GM18868 (cell line): ENCODE results near the gene GSTO2.

Experiments
- ATAC-seq: cut with Tn5 transposase; IDR thresholded peaks from one replicate; pipeline ENCODE4 v1.9.1; 2021; ENCODE audit warnings: mild to moderate bottlenecking, moderate library complexity; ENCODE audit not compliant: unreplicated experiment

GSTO2 gene

DNA sequence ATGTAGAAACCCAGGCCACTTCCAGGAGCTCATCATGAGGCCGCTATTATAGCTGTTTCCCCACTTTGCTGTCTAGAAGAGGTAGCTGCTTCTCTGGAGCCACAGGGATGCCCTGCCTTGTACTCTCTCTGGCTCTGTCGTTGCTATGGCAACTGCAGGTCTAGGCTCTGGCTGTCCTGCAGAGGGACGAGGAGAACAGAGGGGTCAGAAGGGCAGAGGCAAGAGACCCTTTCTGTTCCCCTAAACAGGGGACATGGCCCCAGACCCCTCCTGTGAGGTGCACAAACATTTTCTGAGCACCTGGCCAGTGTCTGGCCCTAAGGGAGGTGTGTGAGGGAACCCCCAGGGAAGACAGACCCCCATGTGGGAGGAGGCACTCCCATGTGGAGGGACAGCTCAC, 37.9 kb downstream of the GSTO2 start:
- no peak for ATAC-seq

DNA sequence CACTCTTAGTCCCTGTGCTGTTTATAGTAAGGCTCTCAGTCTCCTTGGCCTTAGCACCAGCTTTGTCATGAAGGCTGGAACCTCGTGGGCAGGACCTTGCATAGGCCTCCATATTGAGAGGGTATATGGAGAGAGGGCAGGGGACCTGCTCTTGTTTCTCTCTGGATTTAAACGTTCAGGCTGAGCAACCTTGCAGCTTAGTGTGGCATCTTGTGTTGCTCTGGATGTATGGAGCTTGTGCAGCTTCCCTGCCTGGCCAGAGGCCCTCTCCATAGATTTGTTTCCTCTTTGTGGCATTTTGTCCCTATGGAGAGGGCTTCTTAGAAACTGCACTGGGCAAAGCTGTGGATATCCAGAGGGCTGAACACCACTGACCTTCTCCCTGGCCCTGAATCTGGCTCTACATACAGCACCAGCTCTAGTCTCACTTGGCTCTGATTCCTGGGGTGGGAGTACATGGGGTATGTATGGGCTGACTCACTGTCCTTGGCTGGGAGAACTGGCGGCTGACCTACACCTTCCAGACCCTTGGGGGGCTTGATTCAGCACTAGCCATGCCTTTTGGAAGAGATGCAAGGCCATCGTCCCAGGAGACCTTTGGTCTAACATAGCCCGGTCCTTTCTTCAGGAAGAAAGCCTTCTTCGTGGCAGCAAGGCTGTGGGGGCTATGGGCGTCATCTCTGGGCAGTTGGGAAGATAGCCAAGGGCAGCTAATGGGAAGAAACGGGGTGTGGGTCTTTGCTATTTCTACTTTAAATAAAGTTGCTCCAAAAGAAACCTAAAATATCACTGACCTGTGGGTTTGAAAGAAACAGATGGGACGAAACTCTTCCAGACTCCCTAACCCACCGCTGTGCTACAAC, 38.8 kb downstream of the GSTO2 start:
- no peak for ATAC-seq

DNA sequence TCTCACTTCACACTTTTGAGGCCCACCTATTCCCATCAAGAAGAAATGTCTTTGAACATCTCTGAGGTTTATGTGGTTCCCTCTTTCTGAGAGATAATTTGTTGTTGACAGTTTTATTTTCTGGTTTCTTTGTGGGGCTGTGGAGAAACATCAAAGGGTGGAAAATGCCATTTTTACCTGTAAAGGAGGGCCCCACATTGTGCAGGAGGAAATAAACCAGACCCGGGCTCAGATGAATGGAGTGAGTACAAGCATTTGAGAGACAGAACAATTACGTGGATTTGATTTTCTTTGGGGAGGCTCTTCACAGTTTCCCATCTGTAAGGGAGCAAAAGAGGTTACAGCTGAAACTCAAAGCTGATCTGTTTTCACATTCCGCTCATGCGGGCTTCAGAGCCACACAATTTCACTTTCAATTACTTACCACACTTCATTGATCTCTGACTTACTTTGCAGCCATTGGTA, 39.5 kb downstream of the GSTO2 start:
- ATAC-seq = peak; percentile 77

DNA sequence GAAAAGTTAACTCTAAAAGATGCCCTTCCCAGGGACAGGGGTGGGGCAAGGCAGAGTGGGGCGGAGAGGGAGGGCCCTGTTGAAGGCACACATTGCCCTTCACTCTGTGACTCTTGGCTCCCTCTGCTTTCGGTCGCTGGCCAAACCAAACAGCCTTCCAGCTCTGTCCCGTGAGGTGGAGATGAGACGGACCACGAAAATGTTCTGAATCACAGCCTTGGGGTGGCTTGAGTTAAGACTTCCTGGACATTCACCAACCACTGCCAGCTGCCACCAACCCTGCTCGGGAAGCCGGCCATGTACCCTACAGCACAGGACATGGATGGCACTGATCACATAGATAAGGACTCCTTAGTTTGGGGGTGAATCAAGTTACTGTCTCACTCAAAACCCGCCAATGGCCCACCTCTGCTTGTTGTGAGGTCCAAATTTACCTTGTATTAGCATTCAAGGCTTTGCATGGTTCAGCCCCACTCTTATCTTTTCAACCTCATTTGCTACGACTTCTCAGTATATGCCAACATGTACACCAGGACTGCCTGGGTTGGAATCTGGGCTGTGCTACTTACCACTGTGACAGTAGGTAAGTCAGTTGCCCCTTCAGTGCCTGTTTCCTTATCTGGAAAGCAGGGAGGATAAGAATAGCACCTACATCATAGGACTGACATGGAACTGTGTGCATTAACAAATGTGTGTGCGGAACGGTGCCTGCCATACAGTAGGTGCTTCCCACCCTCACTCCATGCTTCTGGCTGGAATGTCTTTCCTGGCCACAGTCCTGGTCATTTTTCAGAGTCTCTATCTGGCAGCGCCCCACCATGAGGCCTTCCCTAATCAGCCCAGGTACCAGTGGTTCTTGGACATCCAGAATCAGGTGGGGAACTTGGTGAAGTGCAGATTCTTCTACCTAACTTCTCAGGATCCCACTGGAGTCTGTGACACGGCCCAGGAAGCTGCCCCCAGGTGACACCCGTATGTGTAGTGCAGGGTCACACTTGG, 41.3 kb downstream of the GSTO2 start:
- ATAC-seq = no peak

DNA sequence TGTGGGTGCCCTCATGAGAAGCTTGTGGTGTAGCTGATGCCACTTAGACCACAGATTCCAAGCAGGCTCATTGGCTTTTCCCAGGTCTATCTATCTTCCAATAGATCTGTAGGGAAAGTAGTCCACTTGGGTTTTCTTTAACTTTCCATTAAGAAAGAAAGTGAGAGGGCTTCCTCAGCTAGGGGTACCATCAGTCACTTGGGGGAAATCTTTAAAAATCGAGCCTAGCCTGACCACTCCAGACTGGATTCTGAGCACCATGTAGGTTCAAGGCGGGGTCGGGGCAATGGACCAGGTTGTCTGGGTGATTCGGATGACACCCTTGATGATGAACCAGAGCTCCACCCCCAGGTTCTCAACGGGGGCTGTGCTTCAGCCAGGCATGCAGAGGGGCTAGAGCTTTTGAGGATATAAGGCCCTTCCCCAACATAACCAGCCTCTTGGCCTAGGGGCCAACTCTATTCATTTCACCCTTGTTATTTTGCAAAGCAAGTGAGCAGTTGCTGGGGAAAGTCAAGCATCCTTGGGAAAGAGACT, 42.3 kb downstream of the GSTO2 start:
- no peak for ATAC-seq

DNA sequence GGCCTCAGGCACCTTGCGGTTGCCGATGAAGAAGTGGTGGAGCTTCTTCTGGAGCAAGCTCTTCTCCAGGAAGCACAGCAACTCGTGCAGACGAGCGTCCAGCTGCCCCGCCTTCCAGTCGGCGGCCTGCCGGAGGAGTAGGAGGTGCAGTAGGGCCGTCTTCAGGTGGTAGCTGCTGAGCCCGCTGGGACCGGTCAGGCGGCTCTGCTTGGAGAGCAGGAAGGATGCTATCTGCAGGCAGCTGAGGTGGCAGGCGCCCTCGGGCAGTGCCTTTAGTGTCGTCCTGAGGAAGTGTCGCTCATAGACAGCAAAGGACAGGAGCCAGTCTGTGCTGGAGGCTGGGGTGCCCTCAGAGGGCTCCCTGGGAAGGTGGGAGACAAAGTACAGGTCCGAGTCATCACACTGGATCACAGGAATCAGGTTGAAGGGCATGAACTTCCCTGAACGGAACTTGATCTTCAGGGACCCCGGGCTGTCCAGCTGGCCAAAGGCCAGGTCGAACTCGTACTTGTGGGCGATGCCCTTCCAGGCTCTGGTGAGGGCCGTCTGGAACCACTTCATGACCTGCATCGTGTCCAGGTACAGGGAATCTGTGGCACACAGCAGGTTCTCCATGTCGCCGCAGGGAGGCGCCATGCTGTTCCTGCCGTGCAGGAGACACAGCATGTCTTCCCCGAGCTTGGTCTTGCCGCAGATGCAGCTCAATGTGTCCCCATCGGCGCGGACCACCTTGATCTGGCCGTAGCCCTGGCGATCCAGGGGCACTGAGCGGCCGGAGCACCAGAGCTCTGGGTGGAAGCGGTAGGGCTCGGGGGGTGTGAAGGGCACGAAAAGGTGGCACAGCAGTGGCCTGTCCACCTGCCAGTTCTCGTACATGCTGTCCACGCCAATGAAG, 45.9 kb downstream of the GSTO2 start:
- no peak for ATAC-seq

DNA sequence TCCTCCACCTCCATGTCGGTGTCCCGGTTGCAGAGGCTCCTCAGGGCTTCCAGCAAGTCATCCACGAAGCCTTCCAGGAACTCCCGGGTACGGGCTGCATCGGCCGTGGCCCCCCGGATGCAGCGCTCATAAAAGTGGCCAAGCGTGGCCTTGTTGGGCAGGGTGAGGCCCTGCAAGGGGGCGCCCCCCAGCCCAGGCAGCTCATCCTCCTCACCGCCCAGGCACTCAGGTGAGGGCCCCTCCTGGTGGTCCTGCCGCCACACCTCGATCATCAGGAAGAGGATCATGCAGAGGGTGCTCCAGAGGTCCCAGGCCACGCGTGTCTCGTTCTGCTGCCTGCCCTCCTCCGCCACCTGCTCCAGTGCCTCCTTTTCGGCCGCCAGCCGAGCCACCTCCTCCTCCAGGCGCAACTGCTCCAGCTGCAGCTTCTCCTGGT, 46.5 kb downstream of the GSTO2 start:
- no peak for ATAC-seq

DNA sequence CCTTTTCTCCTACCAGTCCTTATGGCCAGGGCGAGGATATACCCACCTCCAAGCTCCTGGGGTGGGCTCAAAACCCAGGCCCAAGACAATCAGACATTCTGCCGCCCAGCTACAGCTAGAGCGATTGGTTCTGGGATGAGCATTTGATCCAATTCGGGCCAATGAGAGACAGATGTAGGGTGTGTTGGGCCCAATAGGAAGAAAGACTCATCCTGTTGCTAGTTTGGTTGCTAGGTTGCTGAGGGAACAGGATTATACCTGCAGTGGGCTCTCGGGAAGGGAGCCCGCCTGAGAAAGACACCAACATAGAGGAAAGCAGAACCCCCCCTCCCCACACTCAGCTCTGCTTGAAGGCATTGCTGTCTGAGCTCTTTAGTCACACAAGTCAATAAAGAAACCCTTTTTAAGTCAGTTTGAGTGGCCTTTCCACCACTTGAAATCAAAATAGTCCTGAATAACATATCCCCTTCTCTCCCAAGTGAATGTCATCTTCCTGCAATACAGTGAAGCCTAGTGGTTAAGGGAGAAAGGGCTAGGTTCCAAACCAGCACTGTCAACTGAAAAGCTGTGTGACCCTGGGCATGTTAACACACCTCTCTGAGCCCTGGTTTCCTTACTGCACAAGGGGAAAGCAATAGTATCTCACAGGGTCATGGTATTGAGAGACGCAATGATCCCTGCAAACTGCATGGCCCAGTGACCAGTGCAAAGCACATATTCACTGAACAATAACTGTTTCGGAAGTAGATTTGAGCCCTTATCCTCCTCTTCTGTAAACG, 47.5 kb downstream of the GSTO2 start:
- no peak for ATAC-seq

DNA sequence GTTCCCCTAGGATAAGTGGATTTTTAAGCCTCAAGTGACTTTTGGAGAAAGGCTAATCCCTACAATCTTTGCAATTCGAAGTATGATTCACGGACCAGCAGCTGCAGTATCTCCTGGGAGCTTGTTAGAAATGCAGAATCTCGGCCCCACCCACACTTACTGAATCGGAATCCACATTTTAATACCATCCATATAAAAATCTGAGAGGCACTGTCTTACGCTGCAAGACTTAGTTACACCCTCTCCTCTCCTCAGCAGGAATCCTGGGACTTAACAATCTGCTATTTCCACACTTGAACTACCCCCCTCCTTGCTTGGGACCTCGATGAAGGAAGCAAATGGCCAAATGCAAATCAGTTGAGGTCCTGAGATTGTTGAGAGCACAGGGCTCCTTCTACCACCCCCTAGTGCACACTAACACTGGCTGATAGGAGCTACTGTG, 48.3 kb downstream of the GSTO2 start:
- no peak for ATAC-seq

DNA sequence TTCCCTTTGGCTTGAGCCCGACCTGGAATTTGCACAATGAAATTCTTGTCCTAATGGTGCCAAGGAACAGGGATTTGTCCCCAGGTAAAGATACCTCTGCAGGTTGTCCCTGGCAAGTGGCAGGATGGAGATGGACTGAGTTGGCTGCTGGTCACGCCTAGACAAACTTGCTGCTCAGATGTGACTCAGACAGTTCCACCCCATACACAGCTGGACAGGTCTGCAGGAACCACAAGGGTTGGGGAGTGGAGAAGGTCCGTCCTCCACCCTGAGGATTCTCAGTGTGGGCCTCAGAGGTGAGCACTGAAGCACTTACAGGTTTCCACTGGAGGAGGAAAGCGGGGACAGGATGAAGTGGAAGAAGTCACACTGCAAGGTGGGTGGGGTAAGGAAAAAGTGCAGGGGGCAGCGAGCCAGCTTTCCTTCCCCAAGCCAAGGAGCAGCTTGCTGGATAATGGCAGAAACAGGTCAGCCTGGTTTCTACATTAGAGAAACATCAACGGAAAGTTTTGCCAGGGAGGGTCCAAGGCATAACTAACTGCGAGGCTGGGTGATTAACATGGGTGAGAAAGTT, 48.8 kb downstream of the GSTO2 start:
- ATAC-seq = no peak

DNA sequence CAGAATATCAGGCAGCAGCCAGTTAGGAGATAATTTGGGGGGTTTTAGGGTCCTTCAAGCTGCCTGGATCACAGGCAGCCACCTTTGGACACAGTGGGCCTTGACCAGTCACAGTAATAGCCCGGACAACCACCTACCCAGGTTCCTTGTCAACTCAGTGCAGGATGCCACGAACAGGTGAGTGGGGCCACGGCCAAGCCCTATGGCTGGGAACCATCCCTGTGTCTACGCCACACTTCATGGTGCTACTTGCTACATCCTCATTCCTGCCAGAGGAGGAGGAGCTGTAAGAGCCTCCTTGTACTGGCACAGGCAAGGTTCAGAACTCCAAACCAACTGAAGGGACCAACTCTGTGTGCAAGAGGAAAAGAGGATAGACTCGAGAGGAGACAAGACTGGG, 49.3 kb downstream of the GSTO2 start:
- no peak for ATAC-seq

DNA sequence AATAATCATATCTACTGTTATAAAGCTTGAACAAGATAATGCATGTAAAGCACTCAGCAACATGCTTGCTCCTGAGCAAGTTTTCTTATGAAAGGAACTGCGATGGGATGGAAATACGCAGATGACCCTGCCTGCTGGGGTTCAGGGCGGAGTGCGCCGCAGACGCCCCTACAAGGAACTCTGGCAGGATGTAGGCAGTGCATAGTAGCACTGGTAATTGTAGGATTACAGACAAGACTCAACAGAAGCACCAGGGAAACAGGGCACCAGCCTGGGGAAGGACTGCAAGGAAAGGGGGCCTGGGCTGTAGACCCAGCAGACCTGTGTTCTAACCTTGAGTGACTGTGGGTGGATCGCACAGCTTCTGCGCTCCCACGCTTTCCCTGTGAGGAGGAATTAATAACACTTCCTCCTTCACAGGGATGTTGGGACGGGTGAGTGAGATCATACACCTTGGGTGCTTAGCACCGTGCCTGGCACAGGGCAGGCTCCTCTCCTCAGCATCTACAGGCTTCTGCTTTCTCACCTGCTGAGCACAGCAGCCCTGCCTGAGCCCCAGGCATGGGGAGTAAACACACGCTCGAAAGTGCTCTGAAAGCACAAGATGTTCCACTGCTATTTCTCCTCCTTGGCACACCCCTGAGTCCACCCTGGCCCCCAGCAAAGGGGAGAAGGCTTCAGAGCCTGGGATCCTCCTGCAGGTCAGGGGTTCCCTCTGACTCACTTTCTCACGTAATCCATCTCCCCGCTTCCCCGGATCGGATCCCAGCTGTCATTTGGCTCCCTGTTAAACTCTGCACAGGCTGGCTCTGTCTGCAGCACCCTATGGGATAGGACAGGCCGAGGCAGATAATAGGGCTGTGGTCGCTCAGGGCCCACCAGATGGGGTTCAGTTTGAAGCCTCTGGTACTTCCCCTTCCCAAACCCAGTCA, 50.1 kb downstream of the GSTO2 start:
- ATAC-seq = no peak

DNA sequence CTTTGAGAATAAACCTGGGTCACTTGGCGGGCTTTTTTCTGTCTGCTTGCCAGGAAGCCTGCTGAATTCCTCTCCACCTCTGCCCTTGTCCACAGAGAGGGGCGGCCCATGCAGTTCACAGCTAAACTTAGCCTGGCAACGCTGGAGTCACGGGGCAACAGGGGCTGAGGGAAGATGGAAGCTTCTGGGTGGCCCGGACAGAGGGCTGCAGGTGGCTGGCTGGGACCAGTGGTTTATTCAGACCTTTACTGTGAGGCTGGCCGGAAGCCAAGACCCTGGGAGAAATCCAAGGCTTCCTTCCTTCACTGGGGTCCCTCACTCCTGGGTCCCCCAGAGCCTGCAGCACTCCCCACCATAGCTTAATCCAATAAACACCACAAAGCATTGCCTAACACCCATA, 52.2 kb downstream of the GSTO2 start:
- no peak for ATAC-seq

DNA sequence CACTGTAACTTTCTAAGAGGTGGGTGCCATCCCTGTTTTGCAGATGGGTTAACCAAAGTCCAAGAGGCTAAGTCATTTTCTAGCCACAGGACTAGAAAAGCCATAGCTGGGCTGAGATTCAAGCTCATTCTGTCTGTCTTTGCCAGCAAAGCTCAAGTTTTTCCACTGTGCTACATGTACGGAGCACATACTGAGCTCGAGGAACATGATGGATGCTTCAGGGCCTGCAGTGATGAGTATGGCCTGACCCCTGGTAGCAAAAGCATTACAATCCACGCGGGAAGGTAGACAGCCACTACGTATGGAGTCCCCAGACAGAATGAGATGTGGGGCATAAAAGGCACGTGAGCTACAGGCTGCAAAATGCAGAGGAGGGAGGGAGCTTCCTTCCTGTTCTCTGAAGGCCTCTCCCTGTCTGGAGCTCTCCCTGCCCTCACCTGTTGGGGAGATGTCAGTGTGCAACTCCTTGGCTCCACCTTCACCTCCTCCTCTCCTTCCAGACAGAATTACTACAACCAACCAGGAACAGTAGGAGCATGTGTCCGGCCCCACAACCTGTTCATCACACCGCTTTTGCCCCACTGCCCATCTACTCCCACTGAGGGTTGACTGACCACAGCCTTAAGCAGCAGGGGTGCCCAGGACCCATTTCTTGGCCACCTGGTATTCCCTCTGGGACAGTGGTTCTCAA, 52.9 kb downstream of the GSTO2 start:
- no peak for ATAC-seq

DNA sequence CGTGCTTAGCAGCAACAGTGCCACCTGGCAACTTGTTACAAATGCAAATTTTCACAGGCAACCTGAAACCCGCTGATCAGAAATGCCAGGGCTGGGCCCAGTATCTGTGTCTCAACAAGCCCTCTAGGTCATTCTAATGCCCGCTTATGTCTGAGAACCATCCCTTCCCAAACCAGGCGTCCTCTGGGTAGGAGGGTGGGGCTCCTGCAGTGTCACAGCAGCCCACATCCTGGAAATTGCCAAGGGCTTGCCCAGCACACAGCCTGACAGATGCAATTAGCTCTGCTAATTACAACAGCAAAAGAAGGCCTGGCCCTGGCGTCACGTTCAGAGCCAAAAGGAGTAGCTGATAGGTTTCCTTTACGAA, 53.4 kb downstream of the GSTO2 start:
- no peak for ATAC-seq

DNA sequence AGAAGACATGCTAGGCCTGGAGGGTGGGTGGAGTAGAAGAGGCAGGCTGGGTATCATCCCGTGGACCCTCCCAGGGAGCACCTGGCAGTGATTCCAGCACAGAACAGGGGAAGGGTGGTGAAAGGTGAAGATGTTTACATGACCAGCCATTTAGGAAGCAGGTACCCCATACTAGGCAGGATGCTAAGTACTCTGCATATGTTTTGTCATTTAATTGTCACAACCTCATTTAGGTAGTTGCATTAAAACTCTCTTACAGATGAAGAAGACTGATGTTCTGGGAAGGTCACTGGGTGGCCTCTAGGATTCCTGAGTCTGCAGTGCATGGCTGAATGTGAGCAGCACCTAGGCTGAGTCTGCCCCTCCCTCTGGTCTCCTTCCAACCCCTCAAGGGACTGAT, 54.1 kb downstream of the GSTO2 start:
- no peak for ATAC-seq

DNA sequence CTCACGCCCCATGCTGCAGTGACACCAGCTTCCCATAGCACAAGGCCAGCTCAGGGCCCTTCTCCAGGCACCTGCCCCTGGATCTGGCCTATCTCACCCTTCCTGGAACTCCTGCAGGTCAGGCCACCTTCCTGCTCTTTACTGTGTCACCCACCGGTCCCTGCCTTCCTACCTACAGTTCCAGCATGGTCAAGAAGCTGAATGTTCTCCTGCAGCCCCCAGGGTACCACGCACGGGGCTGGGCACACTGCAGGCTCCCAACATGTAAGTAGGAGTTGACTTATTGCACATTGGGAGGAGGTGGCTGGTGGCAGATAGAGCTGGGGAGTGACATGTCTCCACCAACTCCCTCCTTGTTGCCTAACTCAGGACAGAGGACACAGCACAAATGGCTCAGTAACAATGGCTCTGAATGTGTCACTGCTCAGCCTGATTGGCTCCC, 54.8 kb downstream of the GSTO2 start:
- ATAC-seq = no peak
